HG03175 (cell line): ENCODE data around the gene KANK4.
"Not testable (repeated sequence)": the region's sequence is repeated elsewhere in the genome, so short reads cannot be mapped to it uniquely, and the experiment has no call there.

Experiments used
- ATAC-seq: cut with Tn5 transposase; IDR thresholded peaks from one replicate; pipeline ENCODE4 v1.9.1; 2021; ENCODE audit warnings: mild to moderate bottlenecking, moderate library complexity; ENCODE audit not compliant: unreplicated experiment

The KANK4 gene

DNA sequence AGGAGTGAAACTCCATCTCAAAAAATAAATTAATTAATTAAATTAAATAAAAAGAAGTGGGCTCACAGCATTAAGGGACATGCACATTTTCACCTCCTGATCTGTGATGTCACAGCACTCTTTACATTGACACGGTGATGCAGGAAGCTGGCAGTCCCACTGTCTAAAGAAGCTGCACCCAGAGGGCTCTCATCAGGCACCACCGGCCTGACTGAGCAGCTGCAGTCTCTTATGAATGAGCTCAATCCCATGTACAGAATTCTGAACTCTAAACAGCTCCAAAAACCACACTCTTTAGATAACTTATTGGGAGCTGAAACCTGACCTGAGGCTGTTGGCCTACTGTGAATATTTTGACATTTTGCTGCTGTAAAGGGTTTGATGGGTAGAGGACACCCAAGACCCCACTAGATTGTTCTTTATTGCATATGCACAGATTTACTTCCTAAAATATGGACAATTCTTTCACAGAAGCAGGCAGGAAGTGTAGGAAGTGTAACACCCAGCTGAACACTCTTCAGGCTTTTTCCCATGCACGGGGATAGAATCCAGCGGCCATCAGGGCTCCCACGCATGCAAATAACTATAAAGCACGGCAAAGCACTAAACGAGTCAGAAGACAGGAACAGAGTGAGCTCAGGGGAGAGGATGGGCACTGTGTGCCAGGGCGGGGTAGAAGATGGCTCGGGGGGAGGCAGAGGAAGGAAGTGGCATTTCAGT lies 78.4 kb downstream of the KANK4 start:
- no peak for ATAC-seq

DNA sequence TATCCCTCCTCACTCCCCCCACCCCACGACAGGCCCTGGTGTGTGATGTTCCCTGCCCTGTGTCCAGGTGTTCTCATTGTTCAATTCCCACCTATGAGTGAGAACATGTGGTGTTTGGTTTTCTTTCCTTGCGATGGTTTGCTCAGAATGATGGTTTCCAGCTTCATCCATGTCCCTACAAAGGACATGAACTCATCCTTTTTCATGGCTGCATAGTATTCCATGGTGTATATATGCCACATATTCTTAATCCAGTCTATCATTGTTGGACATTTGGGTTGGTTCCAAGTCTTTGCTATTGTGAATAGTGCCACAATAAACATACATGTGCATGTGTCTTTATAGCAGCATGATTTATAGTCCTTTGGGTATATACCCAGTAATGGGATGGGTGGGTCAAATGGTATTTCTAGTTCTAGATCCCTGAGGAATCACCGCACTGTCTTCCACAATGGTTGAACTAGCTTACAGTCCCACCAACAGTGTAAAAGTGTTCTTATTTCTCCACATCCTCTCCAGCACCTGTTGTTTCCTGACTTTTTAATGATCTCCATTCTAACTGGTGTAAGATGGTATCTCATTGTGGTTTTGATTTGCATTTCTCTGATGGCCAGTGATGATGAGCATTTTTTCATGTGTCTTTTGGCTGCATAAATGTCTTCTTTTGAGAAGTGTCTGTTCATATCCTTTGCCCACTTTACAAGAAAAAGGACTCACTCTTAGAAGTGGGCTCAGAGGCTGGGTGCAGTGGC lies 79.4 kb downstream of the KANK4 start:
- ATAC-seq, result not testable (repeated sequence)

DNA sequence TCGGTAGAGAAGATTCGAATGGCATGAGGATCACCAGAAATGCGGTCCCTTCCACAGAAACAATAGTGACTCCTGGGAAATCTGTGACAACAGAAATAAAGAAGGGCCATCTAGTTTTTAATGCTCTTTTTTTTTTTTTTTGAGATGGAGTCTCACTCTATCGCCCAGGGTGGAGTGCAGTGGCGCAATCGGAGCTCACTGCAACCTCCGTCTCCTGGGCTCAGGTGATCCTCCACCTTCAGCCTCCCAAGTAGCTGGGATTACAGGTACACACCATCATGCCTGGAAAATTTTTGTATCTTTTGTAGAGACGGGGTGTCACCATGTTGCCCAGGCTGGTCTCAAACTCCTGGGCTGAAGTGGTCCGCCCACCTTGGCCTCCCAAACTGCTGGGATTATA lies 80.7 kb downstream of the KANK4 start:
- no peak for ATAC-seq

DNA sequence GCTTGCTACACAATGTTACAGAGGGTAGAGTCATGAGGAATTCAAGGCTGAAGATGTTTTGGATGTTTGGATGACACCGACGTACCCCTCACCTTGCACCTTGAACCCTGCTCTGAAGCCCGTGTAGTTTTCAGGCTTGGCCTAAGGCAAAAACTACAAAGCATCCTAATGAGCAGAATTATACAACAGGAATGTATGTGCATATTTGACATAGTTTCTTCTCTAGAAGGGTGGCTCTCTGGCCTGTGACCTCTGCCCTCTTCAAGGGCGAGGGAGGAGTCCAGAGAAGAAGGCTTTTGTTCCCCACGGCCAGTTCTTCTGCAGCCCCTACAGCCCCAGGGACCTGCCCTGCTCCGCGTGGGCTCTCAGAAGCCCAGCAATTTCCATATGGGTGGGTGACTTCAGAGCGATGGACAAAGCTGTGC lies 81.3 kb downstream of the KANK4 start:
- no peak for ATAC-seq

DNA sequence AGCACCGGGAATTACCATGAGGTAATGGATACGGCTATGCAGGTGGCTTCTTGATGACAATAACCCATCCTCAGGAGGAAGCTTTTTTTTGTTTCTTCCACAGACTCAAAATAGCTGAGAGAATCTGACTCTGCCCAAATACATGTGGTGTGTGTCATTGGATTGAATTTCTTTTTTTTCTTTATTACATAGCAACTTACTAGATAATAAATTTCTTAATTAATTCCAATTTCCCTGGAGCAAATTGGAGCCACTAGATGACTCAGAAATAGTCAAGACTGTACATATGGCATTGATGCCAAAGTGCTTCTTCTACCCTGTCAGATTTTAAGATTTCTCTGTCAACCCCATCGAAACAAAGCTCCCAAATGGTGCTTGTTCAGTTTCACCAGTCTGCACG lies 81.9 kb downstream of the KANK4 start:
- ATAC-seq, result no peak

DNA sequence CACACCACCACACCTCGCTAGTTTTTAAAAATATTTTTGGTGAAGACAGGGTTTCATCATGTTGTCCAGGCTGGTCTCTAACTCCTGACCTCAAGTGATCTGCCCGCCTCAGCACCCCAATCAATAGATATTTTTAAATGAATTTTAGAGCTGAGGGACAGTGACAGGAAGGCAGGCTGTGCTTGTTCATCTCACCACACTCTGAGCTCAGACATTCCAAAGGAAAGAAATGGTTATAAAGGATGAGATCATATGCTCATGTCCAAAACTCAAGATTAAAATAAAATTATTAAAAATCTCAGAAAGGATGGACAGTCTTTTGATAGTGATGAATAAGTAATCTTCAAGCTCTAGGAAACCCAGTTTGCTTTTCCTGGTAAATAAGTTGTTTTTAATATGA lies 83.7 kb downstream of the KANK4 start:
- ATAC-seq, result no peak

DNA sequence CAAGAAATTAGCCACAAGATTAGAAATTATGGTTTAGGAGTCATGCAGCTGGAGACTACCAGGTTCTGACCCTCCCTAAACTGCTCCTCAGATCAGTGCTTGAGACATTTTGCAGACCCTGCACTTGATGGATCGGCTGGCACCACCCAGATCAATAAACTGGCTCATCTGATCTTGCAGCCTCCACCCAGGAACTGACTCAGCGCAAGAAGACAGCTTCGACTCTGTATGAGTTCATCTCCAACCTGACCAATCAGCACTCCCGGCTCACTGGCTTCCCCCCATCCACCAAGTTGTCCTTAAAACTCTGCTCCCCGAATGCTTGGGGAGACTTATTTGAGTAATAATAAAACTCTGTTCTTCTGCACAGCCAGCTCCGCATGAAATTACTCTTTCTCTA lies 84.5 kb downstream of the KANK4 start:
- ATAC-seq, result no peak

DNA sequence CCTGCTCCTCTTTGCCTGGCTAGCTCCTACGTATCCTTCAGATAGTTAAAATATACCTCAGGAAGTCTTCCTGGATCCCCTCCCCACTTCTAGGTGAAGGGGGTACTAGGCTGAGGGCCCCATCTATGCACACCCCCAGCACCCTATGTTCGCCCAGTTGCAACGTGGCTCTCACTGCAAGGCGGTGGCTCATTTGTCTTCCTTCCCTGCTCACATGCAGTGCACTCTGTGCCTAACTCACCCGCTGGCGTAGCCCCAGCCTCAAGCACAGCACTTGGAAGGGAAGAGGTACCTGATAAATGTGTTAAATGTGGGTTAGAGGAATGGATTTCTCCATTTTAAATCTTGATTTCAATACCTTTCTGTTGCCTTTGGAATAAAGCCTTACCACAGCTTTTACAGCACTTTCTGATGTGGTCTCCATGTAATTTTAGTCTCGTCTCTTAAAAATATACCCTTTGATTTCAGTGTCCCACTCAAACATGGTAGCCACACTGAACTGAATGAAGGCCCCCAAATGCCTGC lies 85.2 kb downstream of the KANK4 start:
- no peak for ATAC-seq

DNA sequence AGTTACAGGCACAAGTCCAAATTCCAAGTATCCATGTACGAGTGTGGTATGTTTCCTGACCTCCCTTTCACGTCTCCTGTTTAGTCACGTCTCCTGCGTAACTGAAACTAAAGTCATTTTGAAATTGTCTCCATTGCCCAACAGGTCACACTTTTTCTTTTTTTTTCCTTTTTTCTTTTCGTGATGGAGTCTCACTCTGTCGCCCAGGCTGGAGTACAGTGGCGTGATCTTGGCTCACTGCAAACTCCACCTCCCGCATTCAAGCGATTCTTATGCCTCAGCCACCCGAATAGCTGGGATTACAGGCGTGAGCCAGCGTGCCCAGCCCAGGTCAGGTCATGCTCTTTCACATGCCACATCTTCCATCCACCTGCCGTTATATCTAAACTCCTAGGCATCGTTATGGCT lies 86.4 kb downstream of the KANK4 start:
- ATAC-seq, result no peak

DNA sequence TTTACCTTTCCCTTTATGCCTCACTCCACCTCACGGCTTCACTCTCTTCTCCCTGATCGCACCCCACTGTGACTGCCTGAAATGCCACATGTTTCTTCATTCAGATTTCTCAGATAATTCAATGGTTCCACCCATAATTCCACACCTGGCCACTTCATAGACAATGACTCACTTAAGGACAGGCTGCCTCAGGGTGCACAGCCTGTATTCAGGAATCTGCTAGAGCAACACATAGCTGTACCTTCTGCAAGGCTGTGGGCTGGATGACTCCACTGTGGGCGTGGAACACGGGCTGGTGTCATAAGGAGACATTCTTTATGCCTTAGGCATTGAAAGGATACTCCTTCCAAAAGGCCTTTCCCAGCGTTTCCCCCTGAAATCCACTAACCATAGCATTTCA lies 88.5 kb downstream of the KANK4 start:
- ATAC-seq, result no peak

DNA sequence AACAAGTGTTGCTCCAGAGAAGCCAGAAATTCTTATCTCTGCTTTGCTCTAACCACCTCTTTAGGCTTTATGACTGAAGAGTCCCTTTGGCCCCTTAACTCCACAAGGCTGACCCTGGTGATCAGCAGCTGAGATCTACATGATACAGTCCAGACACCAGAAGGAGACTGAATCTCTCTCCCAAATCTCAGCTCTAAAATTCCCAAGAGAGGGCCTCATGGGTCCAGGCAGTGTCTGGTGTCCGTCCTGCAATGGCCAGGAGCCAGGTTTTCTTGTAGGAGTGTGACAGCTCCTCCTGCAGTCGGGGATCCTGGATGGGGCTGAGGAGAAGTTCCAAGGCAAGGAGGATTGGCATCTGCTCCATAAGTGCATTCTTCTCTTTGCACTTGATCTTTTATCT lies 89.3 kb downstream of the KANK4 start:
- no peak for ATAC-seq

DNA sequence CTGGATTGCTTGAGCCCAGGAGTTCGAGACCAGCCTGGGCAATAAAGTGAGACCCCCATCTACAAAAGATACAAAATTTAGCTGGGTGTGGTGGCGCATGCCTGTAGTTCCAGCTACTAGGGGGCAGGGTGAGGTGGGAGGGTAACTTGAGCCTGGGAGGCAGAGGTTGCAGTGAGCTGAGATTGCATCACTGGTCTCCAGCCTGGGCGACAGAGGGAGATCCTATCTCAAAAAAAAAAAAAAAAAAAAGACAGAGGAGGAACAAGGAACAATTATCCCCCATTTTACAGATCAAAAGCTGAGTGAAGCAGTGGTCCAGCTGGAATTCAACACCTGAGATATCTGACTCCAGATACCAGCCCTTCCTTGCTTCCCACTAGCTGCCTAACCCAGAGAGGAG lies 89.8 kb downstream of the KANK4 start:
- no peak for ATAC-seq

DNA sequence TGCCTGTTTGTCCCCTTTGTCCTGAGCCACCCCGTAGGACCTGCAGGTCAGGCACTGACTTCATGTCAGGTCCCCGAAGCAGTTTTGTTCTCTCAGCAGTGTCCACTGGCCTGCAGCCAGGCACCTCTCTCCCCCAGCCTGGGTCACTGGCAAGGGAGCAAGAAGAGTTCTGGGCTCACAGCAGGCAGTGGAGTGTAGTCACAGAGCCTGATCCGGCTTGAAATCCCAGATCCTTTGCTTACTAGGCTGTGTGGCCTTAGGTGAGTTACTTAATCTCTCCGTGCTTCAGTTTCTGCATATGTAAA lies 90.4 kb downstream of the KANK4 start:
- ATAC-seq, result no peak

DNA sequence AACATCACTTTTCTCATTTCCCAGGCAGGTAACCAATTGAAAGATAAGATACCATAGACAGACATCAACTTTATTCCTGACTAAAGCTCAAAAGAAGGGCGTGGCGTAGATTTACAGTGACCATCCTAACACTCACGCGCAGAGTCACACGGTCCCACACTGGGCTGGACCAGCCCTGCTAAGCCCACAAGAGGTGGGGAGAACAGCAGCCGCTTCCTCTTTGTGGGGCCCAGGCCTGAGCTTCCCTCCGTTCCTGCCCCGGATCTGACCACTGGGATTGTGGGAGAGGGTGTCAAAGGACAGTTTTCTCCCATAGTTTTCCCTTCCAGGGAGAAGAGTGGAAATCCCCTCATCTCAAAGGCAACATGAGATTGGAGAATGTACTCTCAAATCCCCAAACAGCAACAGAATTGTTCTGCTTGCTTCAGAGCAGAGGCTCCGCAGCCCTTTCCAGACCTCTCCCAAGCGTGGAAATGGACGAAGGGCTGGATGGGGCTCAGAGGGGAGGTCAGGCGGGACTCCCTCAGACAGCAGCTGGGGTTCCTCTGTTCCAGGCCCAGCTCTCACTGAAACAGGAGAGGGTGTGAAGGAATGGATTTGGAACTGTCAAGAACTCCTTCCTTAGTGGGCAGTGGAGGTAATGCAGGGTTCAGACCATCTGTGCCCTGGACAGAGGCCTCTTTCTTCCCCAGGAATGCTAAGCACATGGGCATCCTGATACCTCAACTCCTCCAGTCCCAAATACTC lies 90.9 kb downstream of the KANK4 start:
- no peak for ATAC-seq

DNA sequence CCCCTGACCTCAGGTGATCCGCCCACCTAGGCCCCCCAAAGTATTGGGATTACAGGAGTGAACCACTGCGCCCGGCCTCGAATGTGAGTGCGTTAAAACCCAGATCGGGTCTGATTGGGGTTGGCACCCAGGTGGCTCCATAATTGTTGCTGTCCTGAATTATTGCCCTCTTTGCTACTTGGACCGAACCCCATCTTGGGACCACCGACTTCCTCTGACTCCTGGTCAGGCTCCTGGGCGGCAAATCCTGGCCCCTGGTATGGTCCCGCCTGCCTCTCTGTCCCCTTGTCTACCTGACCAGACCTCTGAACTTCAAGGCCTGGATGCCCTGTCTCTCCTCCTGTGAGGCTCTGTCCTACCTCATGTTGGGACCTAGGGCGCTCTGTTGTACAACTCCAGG lies 91.7 kb downstream of the KANK4 start:
- ATAC-seq, result no peak

DNA sequence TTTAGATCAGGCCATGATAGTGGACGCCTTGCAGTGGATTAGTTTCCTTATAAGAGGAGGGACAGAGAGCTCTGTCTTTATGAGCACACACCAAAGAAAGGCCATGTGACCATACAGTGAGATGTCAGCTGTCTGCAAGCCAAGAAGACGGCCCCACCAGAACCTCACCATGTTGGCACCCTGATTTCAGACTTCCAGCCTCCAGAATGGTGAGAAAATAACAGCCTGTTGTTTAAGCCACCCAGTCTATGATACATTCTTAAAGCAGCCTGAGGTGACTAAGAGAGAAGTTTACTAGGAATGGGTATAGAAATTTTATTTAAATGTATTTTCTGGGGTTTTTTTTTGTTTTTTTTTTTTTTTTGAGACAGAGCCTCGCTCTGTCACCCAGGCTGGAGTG lies 95.1 kb downstream of the KANK4 start:
- ATAC-seq, result no peak

DNA sequence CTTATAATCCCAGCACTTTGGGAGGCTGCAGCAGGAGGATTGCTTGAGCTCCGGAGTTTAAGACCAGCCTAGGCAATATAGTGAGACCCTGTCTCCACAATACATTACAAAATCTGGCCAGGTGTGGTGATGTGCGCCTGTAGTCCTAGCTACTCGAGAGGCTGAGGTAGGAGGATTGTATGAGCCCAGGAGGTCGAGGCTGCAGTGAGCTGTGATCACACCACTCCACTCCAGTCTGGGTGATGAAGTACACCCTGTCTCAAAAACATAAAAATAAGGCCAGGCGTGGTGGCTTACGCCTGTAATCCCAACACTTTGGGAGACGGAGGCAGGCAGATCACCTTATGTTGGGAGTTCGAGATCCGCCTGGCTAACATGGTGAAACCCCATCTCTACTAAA lies 96.9 kb downstream of the KANK4 start:
- ATAC-seq, result no peak

DNA sequence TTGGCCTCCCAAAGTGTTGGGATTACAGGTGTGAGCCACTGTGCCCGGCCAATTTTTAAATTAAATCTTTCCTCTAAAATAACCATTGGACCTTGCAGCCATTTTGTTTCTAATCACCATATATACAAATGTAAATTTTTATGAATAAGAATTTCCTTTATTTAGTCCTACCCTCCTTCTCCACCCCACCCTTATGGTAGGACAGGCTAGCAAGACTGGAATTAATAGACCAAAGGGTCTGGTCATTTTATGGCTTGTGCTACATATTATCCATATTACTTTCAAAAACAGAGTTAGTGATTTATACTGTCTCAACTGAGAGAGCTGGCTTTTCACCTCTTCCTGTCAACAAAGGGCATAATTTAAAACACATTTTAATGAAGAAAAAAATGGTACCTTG lies 98.1 kb downstream of the KANK4 start:
- no peak for ATAC-seq

DNA sequence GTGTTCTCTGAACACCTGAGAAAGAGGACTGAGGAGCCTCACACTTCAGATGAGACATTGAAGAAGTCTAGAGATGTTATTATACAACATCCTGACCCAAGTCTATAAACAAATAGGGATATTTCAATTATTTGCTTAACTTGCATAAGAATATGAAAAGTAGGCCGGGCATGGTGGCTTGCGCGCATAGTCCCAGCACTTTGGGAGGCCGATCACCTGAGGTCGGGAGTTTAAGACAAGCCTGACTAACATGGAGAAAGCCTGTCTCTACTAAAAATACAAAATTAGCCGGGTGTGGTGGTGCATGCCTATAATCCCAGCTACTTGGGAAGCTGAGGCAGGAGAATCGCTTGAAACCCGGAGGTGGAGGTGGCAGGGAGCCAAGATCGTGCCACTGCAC lies 98.8 kb downstream of the KANK4 start:
- not testable (repeated sequence) for ATAC-seq

DNA sequence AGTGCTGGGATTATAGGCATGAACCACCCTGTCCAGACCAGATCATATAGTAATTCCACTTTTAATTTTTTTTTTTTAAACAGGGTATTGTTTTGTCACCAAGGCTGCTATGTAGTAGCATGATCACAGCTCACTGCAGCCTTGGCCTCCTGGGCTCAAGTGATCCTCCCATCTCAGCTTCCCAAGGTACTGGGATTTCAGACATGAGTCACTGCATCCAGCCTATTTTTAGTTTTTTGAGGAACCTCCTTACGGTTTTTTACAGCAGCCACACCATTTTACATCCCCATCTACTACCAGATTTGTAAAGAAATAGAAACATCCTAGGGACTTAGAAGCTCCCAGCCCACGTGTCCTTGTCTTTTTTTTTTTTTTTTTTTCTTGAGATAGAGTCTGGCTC lies 100.6 kb downstream of the KANK4 start:
- ATAC-seq, result no peak

DNA sequence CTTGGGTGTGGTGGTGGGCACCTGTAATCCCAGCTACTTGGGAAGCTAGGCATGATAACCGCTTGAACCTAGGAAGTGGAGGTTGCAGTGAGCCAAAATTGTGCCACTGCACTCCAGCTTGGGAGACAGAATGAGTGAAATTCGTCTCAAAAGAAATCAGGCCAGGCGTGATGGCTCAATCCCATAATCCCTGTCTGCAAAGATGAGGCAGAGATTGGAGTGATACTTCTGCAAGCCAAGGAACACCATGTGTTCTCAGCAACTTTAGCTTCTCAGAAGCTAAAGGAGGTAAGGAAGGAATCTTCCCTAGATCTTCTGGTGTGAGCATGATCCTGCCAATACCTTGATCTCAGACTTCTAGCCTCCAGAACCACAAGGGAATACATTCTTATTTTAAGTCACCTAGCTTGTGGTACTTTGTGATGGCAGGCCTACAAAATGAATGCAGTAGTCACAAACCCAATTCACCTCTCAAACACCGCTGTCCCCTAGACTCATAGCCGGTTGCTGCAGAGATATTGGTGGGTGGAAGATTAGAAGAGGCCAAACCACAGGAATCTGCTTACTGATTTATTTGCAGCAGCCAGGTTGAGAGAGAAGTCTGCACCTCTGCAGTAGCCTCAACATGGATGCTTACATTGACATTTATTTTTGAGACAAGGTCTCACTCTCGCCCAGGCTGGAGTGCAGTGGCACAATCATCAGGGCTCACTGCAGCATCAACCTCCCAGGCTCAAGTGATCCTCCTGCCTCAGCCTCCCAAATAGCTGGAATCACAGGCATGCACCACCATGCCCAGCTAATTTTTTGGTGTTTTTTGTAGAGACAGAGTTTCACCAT lies 105.9 kb downstream of the KANK4 start:
- no peak for ATAC-seq
